Stimulated activated CD4-positive, alpha-beta T cell treated with anti-CD3 and anti-CD28 coated beads, Interleukin-2, amount 100 ng/mL, for 4 hours (primary cell): ENCODE measurements around the gene ATG101.

ENCODE experiments used
- DNase-seq: peaks from one replicate; pipeline ENCODE4 v3.0.0-alpha.2; 2020; ENCODE audit warnings: low read depth

The ATG101 gene

DNA sequence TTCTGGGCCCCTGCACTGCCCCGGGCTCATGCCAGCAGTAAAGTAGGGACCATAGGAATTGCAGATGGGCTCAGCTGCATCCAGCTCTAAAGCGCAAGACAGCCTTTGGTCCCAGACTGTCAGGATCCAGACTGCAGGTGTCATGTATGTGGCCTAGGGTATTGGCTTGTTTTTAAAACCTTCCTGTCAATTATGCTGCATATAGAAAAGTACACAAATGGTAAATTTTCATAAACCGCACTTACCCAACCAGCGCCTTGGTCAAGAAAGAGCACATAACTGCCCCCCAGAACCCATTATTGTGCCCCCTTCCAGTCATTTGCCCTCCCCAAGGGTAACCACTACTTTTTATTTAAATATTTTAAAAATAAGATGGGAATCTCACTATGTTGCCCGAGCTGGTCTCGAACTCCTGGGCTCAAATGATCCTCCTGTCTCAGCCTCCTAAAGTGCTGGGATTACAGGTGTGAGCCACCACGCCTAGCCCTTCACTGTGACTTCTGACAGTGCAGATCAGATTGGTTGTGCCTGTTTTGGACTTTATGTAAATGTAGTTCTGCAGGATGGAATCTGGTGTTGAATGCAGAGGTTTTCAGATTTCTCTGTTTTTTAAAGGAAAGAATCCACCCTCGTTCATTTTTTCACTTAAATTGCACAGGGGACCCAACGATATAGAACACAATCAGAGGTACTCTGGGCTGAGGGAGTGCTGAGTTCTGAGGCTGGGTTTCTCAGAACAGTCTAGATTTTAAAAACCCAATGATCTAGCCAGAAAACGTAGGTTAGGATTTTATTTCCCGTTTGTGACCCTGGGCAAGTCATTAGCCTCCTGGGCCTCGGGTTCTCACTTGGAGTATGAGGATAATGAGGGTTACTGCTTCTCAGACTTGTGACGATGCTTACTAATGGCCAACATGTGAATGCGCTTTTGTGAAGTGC is 11.9 kb upstream of the ATG101 start:
- no peak for DNase-seq

DNA sequence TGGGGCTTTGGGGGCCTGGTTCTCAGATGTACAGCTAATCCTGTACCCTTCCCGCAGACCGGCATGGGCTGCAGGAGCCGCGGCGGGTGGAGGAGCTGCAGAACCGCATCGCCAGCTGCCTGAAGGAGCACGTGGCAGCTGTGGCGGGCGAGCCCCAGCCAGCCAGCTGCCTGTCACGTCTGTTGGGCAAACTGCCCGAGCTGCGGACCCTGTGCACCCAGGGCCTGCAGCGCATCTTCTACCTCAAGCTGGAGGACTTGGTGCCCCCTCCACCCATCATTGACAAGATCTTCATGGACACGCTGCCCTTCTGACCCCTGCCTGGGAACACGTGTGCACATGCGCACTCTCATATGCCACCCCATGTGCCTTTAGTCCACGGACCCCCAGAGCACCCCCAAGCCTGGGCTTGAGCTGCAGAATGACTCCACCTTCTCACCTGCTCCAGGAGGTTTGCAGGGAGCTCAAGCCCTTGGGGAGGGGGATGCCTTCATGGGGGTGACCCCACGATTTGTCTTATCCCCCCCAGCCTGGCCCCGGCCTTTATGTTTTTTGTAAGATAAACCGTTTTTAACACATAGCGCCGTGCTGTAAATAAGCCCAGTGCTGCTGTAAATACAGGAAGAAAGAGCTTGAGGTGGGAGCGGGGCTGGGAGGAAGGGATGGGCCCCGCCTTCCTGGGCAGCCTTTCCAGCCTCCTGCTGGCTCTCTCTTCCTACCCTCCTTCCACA is 11.0 kb upstream of the ATG101 start:
- no peak for DNase-seq

DNA sequence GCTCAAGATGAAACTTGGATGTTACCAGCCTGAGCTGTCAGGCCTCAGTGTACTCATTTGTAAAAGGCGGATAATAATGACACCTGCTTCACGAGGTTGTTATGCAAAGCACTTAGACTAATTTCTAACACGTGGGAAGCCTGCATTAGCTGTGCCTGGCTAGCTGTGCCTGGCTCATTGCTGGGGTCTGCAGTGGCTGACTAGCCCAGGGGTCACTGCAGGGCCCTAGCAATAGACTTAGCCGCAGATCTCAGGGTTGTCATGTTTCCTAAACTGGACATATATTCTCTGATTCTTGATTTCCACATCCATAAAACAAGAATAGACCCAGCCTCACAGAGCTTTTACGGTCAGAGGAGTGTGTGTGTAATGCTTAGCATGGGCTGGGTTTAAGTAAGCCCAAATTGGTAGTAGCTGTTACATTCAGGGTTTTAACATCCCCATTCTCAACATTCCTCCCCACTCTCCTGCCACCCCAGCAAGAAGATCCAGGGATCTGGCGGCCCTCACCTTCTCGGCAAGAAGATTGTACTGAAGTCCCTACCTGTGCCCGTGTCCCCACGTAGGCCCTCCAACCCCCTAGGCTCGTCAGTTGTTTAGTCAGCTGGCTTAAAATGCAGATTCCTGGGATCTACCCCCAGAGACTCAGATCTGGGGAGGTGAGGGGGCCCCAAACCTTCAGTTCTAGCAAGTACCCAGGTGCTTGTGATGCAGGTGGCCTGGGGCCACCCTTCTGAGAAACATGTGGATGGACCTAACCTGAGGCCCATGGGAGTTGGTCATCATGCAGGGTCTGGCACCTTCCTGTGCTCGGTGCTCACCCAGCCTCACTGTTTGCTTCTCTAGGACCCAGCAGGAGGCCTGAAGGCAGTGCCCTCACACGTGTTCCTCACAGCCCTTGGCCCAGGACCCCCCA is 9.9 kb upstream of the ATG101 start:
- DNase-seq = no peak

DNA sequence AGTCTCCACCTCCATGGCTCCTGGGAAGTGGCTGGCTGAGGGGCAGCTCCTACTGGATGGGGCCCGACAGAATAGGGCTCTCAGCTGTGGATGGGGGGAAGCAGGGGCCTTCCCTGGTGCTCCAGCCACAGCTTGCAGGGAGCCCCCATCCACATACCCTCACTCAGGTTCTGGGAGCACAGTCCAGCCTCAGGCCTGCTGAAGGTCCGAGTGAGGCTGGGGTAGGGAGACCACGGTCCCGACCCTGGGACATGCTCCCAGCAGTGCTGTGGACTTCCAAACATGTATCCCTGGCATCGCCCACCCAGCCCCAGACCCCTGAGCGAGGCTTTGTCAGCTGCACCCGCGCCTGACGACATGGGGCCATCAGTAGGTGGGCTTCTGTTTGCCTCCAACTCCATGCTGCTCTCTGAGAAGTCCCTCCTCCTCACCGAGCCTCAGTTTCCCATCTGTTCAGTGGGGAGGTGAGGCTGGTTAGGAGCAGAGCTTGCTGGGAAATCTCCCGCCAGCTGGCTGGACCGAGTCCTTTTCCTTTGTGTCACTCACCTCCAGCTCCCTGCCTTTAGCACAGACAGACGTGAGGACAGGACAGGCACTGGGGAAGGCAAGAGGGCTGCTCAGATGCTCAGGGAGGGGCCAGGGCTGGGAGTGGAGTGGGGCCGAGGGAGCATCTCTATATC is 9.1 kb upstream of the ATG101 start:
- no peak for DNase-seq

DNA sequence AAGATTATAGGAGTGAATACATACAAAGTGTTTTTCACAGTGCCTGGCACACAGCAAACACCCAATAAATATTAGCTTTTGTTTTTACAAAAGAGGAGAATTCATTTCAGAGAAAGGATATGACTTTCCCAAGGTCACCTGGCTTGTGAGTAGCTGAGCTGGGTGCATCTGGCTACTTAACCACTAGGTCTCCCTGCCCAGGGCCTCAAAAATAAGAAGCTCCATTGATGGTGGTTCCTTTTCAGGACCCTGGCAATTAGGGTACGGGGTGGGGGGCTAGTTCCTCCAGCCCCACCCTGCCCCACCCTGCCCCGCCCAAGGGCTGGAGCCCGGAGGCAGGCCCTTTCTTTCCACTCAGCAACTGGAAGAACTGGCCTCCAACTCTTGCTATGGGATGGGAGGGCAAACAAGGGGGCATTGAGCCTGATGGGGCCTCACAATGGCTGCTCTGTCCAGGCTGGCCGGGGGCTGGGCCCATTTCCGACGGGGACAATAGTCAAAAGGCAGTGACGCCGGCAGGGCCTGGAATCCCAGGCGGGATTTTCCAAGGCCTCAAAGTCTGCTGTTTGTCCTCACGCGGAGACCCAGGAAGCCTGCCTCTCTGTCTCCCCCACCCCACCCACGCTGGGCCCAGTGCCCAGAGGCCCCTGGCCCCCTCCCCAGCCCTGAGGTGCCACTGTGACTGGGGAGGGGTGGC is 8.2 kb upstream of the ATG101 start:
- no peak for DNase-seq

DNA sequence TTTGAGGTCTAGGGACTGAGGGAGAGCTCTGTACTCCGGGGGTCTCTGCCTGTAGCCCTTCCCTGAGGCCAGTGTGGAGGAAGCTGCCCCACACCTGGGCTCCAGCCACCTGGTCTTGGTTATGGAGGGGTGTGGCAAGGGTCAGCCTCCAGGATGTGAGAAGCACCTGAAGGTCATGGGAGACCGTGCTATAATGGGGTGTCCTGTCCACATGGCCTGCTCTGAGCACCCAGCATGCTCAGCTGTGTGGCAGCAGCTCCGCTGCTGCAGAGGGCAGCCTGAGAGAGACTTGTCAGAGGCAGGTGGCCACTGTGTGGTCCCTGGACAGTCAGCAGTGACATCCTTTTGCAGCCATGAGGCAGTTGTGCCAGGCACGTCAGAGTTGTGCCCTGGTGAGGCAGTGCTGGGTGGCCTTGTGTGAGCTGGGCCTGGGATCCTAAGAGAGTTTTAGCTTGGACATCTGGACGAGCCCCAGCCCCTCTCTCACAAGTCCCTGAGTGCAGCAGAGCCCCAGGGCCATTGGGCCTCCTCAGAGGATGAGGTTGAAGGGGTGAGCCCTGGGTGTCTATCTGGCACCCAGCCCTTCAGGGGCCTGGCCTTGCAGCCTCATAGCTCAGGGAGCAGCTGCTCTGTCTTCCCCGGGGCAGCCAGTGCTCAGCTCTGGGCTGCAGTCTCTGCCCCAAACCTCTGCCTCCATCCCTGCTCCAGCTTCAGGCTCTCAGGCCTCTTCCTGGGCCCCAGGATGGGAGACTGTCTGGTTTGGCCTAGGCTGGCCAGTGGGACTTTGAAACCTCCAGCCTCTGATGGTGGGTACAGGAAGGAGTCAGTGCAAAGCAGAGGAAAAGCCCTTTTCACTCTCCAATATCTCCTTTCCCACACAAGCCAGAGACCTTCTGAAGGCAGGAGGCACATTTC is 7.4 kb upstream of the ATG101 start:
- DNase-seq = no peak

DNA sequence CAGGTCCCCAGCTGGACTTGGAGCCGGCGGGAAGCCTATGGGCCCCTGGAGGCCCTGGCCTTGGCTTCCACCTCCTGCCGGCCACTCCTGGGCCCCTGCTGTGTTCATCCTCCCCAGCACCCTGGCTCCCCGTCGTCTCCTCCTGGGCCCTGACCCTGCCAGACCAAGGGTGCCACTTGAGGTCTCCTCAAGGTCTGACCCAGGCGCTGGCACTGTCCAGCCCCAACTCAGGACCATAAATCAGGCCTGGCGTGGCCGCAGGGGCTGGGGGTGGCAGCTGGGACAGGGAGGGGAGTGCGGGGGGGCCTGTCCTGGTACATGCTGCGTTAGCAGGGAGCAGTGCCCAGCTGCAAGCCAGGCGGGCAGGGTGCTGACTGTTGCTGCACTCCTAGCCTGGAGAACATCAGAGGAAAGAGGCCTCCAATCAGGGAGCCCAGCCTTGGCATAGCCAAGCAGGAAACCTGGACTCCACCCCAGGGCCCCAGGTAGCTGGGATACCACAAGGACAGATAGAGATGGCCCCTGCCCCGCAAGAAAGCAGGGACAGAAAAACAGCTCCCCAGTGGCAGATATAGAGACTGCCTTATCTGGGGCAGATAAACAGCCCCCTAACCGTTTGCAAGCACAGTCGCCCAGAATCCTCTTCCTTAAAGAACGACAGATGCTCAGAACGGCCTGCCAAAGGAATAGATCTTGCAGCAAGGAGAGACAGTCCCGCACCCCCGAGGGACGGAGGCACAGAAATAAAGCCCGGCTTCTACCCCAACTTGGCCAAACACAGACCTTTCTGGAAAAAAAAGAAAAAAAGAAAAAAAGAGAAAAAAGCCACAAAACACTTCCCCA is 6.5 kb upstream of the ATG101 start:
- DNase-seq = no peak

DNA sequence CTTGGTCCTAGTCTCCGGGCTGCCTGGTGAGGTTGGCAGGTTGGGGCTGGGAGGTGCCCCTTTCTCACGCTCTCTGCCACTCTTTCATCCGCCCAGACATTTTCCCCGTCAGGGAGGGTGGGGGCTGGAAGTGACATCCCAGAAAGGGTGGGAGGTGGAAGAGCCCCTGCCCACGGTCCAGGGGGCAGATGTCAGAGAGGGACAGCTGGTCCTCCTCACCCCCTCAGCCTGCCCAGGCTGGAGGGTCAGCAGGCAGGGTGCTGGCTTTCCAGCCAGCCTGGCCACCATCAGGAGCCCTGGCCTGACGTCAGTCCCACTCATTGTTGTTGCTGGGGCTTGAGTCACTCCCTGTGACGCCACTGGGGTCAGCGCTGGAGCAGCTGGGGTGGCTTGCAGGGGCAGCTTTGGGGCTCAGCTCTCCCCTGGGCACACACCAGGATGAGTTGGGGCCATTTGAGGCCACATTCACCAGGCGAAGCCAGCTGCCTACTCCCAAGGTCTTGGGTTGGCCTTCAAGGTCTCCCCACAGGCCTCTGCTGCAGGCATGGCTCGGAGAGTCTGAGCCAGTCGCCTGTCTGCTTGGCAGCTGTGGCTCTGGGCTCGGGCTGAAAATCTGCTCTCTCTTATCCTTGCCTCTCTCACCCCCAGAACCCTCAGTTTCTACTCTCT is 5.7 kb upstream of the ATG101 start:
- DNase-seq = no peak

DNA sequence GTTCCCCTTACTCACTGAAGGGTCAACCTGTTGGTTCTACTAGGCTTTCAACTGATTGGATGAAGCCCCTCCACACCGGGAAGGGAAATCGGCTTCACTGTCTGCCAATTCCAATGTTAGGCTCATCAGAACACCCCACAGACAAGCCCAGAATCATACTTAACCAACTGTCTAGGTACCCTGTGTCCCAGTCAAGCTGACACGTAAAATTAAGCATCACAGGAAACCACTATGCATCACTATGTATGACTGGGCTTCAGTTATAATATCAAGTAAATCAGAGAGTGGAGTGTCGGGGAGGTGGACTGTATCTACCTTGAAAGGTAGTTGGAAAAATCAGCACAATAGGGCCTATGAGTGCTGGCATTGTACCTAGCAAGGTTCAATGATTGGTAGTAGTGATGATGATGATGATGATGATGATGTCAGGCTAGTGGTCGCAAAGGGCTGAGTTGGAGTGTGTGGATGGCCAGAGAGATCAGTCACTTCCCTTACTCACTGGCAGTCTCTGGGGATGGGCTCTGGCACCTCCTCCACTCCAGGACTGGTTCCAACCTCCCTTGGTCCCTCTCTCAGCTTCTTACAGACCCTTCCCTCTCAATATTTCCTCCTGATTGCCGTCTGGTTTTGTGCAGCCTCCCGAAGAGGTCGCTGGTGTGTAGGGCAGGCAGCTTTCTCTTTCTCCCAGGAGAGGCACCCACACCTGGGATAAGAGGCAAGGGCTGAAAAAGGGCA is 3.3 kb upstream of the ATG101 start:
- DNase-seq = no peak

DNA sequence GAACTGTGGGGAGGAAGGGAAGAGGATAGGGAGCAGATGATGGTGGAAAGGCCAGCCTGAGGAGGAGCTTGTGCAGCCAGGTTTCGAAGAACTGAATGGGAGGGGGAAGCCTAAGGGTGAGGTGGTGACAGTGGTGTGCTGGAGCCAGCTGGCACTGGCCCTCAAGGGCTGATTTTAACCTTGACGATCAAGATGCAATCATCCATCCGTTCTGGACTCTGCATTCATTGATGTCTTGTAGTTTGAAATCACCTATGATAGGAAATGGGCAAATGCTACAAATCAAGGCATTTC is 2.8 kb upstream of the ATG101 start:
- no peak for DNase-seq

DNA sequence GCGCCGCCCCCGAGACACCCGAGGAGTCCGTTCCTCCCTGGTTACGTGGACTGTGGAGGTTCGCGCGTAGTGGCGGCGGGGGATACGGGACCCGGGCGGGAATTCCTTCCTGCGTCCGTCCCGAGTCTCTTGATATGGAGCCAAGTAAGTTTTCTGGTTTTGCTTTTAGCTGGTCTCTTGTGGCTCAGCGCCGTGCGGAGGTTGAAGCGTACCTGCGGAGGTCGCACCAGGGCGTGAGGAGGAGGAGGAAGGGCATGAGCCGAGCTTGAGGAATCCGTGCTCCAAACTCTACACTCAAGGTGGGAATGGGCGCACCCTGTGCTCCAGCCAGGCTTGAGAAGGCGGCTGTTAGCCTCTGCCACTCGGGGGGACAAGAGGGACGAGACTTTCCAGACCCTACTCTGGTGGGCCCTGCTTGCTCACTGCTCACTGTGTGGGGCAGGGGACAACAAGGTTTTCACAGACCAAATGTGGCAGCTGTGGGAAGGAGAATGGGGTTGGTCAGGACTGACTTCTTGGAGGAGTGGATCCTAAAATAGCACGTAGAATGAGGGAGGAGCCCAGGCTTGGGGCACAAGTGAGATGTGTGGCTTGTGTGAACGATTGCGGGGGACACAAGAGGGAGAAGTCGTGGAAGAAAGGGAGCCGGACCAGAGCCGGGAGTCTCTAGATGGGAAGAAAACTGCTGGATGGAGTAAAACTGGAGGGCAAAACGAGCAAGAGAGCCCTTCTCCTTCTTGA is 577 bp downstream of the ATG101 start:
- no peak for DNase-seq

DNA sequence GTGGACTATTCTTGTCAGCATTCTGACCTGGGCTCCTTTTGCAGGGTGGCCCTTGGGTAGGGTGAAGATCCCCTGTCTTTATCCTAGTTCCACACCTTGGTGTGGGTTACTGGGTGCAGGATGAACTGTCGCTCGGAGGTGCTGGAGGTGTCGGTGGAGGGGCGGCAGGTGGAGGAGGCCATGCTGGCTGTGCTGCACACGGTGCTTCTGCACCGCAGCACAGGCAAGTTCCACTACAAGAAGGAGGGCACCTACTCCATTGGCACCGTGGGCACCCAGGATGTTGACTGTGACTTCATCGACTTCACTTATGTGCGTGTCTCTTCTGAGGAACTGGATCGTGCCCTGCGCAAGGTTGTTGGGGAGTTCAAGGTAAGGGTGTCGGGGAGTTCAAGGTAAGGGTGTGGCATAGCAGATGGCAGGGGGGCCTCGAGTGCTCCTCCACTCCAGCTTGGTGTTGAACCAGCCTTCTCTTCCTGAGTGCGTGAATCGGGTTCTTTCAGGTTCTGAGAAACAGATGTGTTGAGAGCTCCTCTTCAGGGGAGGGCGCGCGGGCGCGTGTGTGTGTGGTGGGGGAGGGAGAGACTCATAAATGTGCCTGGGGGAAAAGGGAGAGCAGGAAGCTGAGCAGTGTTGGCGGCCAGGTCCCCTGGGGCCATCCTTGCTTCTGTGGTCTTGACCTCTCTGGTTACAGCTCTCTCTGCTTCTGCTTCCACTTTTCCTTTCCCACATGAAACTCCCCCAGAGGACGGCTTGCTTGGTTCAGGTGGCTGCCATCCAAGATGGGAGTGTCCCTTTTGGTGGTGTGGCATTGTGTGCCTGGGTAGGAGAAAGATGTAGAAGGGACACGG is 4.0 kb downstream of the ATG101 start:
- no peak for DNase-seq

DNA sequence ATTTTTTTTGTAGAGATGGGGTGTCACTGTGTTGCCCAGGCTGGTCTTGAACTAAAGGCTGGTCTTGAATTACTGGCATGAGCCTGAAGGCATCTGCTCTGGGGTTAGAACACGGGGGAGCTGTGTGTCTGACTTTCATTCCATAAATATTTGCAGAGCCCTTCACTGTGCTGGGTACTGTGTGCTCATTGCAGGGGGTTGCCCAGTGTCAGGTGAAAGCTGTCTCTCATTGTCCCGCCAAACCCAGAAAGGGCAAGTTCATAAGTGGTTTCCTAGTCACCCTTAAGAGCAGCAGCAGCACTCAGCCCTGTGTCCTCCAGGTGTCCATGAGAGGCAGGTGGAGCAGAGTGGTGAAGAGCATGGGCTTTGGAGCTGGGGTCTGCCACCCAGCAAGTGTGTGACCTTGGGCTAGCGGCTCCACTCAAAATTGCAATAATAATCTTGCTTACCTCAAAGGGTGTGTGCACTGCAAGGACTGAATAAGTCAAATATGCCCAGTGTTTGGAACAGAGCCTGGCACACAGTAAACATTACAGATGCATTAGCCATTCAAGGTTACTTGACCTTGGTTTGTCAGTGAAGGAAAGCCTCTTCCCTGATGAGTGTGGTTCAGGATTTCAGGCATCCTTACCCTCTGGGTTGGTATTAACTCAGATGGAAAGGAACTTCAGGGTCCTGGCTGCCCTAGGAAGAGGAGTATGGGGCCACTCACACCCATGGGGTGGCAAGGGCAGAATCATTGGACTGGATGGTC is 5.4 kb downstream of the ATG101 start:
- DNase-seq = no peak

DNA sequence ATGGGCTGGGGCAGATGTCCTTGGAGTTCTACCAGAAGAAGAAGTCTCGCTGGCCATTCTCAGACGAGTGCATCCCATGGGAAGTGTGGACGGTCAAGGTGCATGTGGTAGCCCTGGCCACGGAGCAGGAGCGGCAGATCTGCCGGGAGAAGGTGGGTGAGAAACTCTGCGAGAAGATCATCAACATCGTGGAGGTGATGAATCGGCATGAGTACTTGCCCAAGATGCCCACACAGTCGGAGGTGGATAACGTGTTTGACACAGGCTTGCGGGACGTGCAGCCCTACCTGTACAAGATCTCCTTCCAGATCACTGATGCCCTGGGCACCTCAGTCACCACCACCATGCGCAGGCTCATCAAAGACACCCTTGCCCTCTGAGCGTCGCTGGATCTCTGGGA is 7.0 kb downstream of the ATG101 start:
- no peak for DNase-seq

DNA sequence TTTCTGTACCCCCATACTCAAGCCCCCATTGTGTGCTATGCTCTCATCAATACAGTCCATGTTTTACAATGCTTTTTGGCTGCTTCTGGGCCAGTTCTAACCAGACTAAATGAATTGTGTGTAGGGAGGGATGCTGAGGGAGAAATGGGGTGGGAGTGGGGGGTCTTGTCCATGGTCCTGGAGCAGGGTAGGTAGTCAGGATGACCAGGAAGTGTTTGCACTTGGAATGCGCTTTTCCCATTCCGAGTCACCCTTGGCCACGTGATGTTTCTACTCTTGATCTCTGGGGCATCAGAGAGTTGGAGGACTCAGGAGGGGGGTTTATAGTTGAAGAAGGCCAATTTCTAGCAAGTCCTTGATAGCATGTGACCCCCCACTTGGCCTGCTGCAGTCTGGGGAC is 8.5 kb downstream of the ATG101 start:
- DNase-seq = no peak
